GM21360 (cell line): ENCODE results near the gene ZFYVE21.
"Not testable (repeated sequence)": the region's sequence is repeated elsewhere in the genome, so short reads cannot be mapped to it uniquely, and the experiment has no call there.

ENCODE experiments used
- ATAC-seq: cut with Tn5 transposase; IDR thresholded peaks from one replicate; pipeline ENCODE4 v1.9.1; 2021; ENCODE audit warnings: mild to moderate bottlenecking, moderate library complexity; ENCODE audit not compliant: unreplicated experiment

Gene ZFYVE21

GRCh38 chr14:103758059-103758776 lies 42.6 kb downstream of the ZFYVE21 start:
- no peak for ATAC-seq

DNA sequence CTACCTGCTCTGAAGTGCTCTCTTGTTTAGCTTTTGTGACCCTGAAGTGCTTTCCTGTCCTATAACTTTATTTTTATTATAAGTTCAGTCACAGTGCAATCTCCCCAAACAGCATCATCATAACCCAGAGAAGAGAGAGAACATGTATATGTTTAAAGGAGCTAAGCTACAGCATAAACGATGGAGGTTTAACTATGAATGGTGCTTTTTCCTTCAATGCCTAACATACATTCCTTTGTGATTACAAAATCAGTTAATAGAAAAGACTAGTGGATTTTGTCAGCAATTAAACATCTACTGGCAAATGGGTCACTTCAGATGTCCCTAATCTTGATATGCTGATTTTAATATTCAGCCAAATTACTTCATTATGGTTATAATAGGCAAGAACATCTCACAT lies 46.4 kb downstream of the ZFYVE21 start:
- no peak for ATAC-seq

DNA sequence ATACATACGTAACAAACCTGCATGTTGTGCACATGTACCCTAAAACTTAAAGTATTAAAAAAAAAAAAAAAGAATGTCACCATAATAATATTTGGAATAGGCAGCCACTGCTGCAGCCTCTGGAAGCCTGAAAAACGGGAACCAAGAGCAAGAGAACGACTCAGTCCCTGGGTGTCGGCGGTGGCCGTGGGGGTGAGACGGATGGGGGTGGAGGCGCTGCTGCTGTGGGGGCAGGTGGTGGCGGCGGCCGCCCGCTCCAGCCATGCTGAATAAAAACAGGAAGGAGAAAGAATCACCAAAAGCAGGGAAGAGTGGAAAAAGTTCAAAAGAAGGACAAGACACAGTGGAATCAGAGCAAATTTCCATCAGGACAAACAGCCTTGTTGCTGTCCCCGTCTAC lies 46.9 kb downstream of the ZFYVE21 start:
- ATAC-seq: no peak

DNA sequence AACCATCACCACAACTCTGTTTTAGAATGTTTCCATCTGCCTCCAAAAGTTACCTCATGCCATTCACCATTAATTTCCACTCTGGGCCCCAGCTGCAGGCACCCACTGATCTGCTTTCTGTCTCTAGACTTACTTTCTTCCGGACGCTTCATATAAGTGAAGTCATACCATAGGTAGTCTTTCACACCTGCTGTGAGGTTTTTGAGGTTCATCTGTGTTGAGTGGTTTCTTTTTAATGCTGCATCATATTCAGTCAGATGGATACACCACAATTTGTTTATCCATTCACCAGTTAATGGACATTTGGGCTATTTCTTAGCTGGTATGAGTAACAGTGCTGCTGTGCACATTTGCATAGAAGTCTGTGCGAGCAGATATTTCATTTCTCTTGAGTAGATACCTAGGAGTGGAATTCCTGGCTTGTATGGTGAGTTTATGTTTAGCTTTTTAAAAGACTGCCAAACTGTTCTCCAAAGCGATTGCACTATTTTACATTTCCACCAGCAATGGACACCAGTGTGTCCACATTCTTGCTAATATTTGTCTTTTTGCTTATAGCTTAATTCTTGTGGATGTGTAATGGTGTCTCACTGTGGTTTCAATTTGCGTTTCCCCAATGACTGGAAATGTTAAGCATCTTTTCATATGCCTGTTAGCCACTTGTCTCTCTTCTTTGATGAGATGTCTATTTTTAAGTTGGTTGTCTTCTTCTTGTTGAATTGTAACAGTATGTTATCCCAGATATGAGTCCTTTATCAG lies 48.3 kb downstream of the ZFYVE21 start:
- ATAC-seq: no peak

- ATAC-seq: no peak
These were observed 49.9 kb downstream of the ZFYVE21 start for GRCh38 chr14:103765526-103765925.

DNA sequence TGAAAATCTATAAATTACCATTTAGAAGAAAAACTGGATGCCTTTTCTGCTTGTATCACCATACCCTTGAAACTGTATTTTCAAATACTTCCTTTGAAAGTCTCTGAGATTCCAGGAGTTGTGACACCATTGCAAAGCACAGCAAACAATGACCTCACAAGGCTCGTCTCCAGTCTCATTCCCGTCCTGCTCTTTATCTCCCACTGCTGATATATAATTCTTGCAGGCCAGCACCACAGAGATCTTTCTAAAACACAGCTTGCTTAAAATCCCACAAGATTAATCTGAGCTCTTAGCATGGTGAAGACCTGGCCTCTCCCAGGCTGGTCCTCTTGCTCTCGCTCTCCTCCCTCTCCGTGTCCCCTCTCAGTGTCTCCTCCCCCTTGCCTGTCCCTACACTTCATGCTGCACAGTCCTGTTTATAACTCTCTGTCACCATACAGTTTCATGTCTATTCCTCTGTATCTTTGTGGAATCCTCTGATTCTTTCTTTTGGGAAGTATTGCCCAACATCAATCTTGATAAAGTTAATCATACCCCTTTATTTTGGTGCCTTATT lies 51.8 kb downstream of the ZFYVE21 start:
- no peak for ATAC-seq

DNA sequence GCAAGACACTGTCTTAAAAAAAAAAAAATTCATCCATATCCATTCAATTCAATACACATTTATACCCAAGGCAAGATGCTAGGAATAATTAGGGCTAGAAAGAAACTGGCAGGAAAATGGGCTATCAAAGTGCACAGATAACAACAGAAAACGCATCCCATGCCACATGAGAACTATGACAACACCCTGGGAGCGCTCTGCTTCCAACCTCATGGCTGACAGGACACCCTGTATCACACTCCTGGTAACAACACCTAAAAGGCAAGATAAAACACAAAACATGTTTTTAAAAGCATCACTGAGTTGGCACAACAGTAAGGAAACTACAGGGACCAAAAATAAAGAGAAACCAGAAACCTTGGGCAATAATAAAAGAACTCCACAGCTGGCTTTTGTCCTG lies 54.9 kb downstream of the ZFYVE21 start:
- no peak for ATAC-seq

DNA sequence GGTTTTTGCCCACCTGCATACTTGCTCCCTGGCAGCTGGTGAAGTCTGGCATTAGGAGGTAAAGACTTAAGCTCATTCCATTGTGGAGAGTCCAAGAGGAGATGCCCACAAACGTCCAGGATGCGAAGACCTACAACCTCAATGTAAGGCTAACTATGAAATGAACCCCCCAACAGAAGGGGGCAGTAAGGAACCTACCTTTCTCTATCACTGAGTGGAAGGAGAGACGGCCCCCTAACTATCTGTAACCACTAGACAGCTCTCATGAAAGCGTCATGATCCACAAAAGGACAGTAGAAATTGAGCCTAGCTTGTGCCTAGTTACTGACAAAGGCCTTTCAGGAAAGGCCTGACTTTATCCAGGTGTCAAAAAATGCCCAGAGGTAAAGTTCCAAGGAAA lies 55.3 kb downstream of the ZFYVE21 start:
- ATAC-seq: no peak

DNA sequence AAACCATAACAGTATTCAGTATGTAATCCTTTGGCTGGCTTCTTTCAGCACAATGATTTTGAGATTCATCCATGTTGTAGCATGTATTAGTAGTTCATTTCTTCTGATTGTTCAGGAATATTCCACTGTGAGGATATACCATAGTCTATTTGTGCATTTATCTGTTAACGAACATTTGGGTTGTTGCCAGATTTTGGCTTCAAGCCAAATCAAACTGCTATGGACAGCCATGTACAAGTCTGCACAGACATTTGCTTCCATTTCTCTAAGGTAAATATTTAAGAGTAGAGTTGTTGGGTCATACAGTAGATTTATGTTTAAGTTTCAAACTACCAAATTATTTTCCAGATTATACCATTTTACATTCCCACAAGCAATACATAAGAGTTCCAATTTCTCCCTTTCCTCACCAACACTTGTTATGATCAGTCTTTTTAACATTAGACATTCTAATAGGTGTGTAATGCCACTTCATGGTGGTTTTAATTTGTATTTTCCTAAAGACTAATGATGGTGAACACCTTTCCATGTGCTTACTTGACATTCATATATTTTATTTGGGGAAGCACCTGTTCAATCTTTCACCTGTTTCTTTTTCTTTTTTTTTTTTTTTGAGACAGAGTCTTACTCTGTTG lies 56.6 kb downstream of the ZFYVE21 start:
- ATAC-seq: no peak

DNA sequence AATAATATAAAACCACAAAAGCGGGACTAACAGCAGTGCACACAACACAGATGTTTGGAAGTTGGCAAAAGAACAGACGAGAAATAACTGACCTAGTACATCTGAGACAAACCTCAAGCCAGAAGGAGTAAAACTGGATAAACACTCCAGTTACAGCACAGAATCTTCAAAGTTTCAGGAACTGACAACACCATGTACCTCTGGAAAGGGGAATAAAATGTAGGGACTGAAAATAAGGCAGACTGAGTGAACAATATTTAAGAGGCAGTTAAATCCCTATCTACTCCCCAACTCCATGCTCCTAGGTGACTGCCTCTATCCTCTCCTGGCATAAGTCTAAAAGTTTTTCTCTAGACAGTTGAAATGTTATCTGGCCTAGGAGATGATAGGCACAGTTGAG lies 57.9 kb downstream of the ZFYVE21 start:
- no peak for ATAC-seq

- ATAC-seq: no peak
These were observed 59.9 kb downstream of the ZFYVE21 start for GRCh38 chr14:103775506-103775905.

GRCh38 chr14:103776319-103776718 lies 60.7 kb downstream of the ZFYVE21 start:
- ATAC-seq: not testable (repeated sequence)

- no peak for ATAC-seq
These were observed 66.8 kb downstream of the ZFYVE21 start for GRCh38 chr14:103782376-103782775.
